SK-N-SH (cell line): ENCODE data around the gene SPATA13. TPM values are rescaled to one million over a fixed set of nuclear protein-coding genes. Genes with fewer than 3 reads are reported as not detected.
A peak's percentile ranks its signal among the peaks of the same experiment; 100 is the strongest.
"Not testable (repeated sequence)": the region's sequence is repeated elsewhere in the genome, so short reads cannot be mapped to it uniquely, and the experiment has no call there.

Source experiments
- CTCF ChIA-PET: fragments of 300-600, 350-600 bp; formaldehyde crosslinking; extraction: SDS; loops from one replicate; lab custom pipeline; 2021; lab: Yijun Ruan, JAX
- POLR2A ChIA-PET: fragments of 350-600 bp; sonication (Branson Sonifier 250); formaldehyde crosslinking; extraction: SDS; loops from one replicate; lab custom pipeline; 2020; ENCODE audit warnings: antibody characterized with exemption, inconsistent platforms; lab: Yijun Ruan, JAX
- DNase-seq: peaks from one replicate; pipeline ENCODE4 v3.0.0; 2012
- H2AFZ ChIP-seq: fragments of 200-600 bp; sonication (generic); 2 replicates; pipeline ENCODE4 v1.8.1; 2016; ENCODE audit warnings: antibody characterized with exemption, mild to moderate bottlenecking, low read depth
- H3F3A ChIP-seq: fragments of 200-600 bp; sonication (generic); replicated peaks from 2 replicates; pipeline ENCODE3; 2016; ENCODE audit warnings: antibody characterized with exemption, mild to moderate bottlenecking; ENCODE audit not compliant: insufficient read depth
- H3K27ac ChIP-seq, 2 experiments: fragments of 200-500 bp in 1 of 2; fragments of 200-600 bp in 1 of 2; sonication (Bioruptor generic) in 1 of 2; sonication (generic), shearing (Covaris generic) in 1 of 2; 2 replicates each; pipeline versions ENCODE4 v1.5.1 to v1.6.1; 2014 to 2016; ENCODE audit warnings: low read depth in 2 of 2, inconsistent platforms in 1 of 2, low read length in 1 of 2, mild to moderate bottlenecking in 1 of 2, mixed read lengths in 1 of 2
- H3K27me3 ChIP-seq: fragments of 200-600 bp; sonication (generic), shearing (Covaris generic); 2 replicates; pipeline ENCODE4 v1.6.1; 2016; ENCODE audit warnings: mixed run types; ENCODE audit not compliant: insufficient read depth
- H3K36me3 ChIP-seq, 2 experiments: fragments of 200-500 bp in 1 of 2; fragments of 200-600 bp in 1 of 2; sonication (Bioruptor generic) in 1 of 2; sonication (generic) in 1 of 2; replicated peaks in 1 of 2; 2 replicates each; pipeline versions ENCODE3 to v1.5.1; 2014 to 2016; ENCODE audit warnings: low read length in 1 of 2, mild to moderate bottlenecking in 1 of 2; ENCODE audit not compliant: insufficient read depth in 2 of 2, control insufficient read depth in 1 of 2
- H3K4me1 ChIP-seq, 2 experiments: fragments of 200-500 bp in 1 of 2; fragments of 200-600 bp in 1 of 2; sonication (Bioruptor generic) in 1 of 2; sonication (generic), shearing (Covaris generic) in 1 of 2; 2 replicates each; pipeline versions ENCODE4 v1.5.1 to v1.6.1; 2014 to 2016; ENCODE audit warnings: low read depth in 1 of 2, low read length in 1 of 2, mixed run types in 1 of 2; ENCODE audit not compliant: insufficient read depth in 2 of 2, control insufficient read depth in 1 of 2
- H3K4me2 ChIP-seq: fragments of 200-600 bp; sonication (generic), shearing (Covaris generic); 2 replicates; pipeline ENCODE4 v1.6.1; 2017; ENCODE audit warnings: mixed run types
- H3K4me3 ChIP-seq, 2 experiments: fragments of 200-500 bp in 1 of 2; fragments of 200-600 bp in 1 of 2; sonication (Bioruptor generic) in 1 of 2; sonication (generic), shearing (Covaris generic) in 1 of 2; 2 replicates each; pipeline versions ENCODE4 v1.5.1 to v1.8.1; 2014 to 2016; ENCODE audit warnings: low read depth in 2 of 2, inconsistent platforms in 1 of 2, low read length in 1 of 2, mild to moderate bottlenecking in 1 of 2, mixed read lengths in 1 of 2, moderate library complexity in 1 of 2
- H3K79me2 ChIP-seq: fragments of 200-600 bp; sonication (generic); 2 replicates; pipeline ENCODE4 v1.8.1; 2017; ENCODE audit warnings: mild to moderate bottlenecking; ENCODE audit not compliant: insufficient read depth
- H3K9ac ChIP-seq: fragments of 200-600 bp; sonication (generic); 2 replicates; pipeline ENCODE4 v1.6.1; 2017; ENCODE audit warnings: mixed run types
- H3K9me2 ChIP-seq: fragments of 200-600 bp; sonication (generic); 2 replicates; pipeline ENCODE4 v1.6.1; 2017; ENCODE audit warnings: mixed run types
- H3K9me3 ChIP-seq: fragments of 200-600 bp; sonication (generic); 2 replicates; pipeline ENCODE4 v1.6.1; 2017; ENCODE audit warnings: mixed run types, mild to moderate bottlenecking, moderate library complexity
- H4K20me1 ChIP-seq: fragments of 200-600 bp; sonication (generic); 2 replicates; pipeline ENCODE4 v1.6.1; 2017; ENCODE audit warnings: mild to moderate bottlenecking, mixed run types; ENCODE audit not compliant: insufficient read depth
- CTCF ChIP-seq: fragments of 200-600 bp; sonication (generic); IDR thresholded peaks from 2 replicates; pipeline ENCODE4 v1.6.1; 2017; ENCODE audit warnings: antibody characterized with exemption, mild to moderate bottlenecking, moderate library complexity
- ELF1 ChIP-seq: IDR thresholded peaks from 2 replicates; pipeline ENCODE4 v1.4.0; 2012
- EP300 ChIP-seq, 2 experiments: IDR thresholded peaks; 2 replicates each; pipeline versions ENCODE4 v1.4.0 to v1.6.1; 2012; ENCODE audit warnings: borderline replicate concordance in 1 of 2, low read depth in 1 of 2, low read length in 1 of 2
- EZH2phosphoT487 ChIP-seq: fragments of 200-600 bp; sonication (generic); IDR thresholded peaks from 2 replicates; pipeline ENCODE4 v1.6.1; 2017; ENCODE audit warnings: low read depth, mixed run types, mild to moderate bottlenecking, antibody characterized with exemption, moderate library complexity, borderline replicate concordance
- FOXJ3 ChIP-seq: sonication (generic); formaldehyde crosslinking; IDR thresholded peaks from 2 replicates; pipeline ENCODE4 v1.5.1; 2020; ENCODE audit warnings: mild to moderate bottlenecking, missing genetic modification reagents
- FOXM1 ChIP-seq: IDR thresholded peaks from 2 replicates; pipeline ENCODE4 v1.4.0; 2012; ENCODE audit warnings: low read depth, mild to moderate bottlenecking
- GABPA ChIP-seq: IDR thresholded peaks from 2 replicates; pipeline ENCODE4 v1.4.0; 2012; ENCODE audit warnings: low read depth, mild to moderate bottlenecking
- GATA2 ChIP-seq: sonication (generic); formaldehyde crosslinking; IDR thresholded peaks from 2 replicates; pipeline ENCODE4 v1.5.0; 2020; ENCODE audit warnings: mild to moderate bottlenecking, missing genetic modification reagents
- JUND ChIP-seq: IDR thresholded peaks from 2 replicates; pipeline ENCODE4 v1.4.0; 2012
- MEF2A ChIP-seq: IDR thresholded peaks from 2 replicates; pipeline ENCODE4 v1.4.0; 2012; ENCODE audit warnings: low read depth, borderline replicate concordance
- NFIC ChIP-seq: IDR thresholded peaks from 2 replicates; pipeline ENCODE4 v1.4.0; 2012; ENCODE audit warnings: borderline replicate concordance
- NRF1 ChIP-seq: IDR thresholded peaks from 2 replicates; pipeline ENCODE4 v1.6.1; 2012; ENCODE audit warnings: low read depth, mild to moderate bottlenecking, low read length
- POLR2AphosphoS5 ChIP-seq: IDR thresholded peaks from 2 replicates; pipeline ENCODE4 v1.6.1; 2012; ENCODE audit warnings: low read depth, low read length
- RAD21 ChIP-seq: IDR thresholded peaks from 2 replicates; pipeline ENCODE4 v1.6.1; 2012; ENCODE audit warnings: mild to moderate bottlenecking, low read length
- RCOR1 ChIP-seq: fragments of 150-350 bp; IDR thresholded peaks from 2 replicates; pipeline ENCODE4 v1.6.1; 2017; ENCODE audit warnings: antibody characterized with exemption, low read length
- RFX5 ChIP-seq: IDR thresholded peaks from 2 replicates; pipeline ENCODE4 v1.6.1; 2012; ENCODE audit warnings: mild to moderate bottlenecking, improper control_type of control experiment, low read length
- SMC3 ChIP-seq: IDR thresholded peaks from 2 replicates; pipeline ENCODE4 v1.6.1; 2012; ENCODE audit warnings: low read depth, low read length, improper control_type of control experiment
- TAF1 ChIP-seq: IDR thresholded peaks from 2 replicates; pipeline ENCODE4 v1.6.1; 2012; ENCODE audit warnings: low read depth, mild to moderate bottlenecking, low read length, moderate library complexity, borderline replicate concordance
- TCF12 ChIP-seq: IDR thresholded peaks from 2 replicates; pipeline ENCODE4 v1.4.0; 2012
- TEAD4 ChIP-seq: IDR thresholded peaks from 2 replicates; pipeline ENCODE4 v1.4.0; 2012; ENCODE audit warnings: mild to moderate bottlenecking, borderline replicate concordance; ENCODE audit not compliant: insufficient read depth
- USF1 ChIP-seq: IDR thresholded peaks from 2 replicates; pipeline ENCODE4 v1.4.0; 2012; ENCODE audit warnings: low read depth, borderline replicate concordance
- YY1 ChIP-seq: IDR thresholded peaks from 2 replicates; pipeline ENCODE4 v1.4.0; 2012; ENCODE audit warnings: low read depth, mild to moderate bottlenecking
- whole genome bisulfite sequencing: methylation state at CpG from one replicate; pipeline ENCODE4 v1.1.6; 2017; ENCODE audit warnings: low lambda C conversion rate; 5-methylcytosine and 5-hydroxymethylcytosine counted together
- polyA plus RNA-seq, 3 experiments: library from polyadenylated mRNA; depleted of rRNA; stranded (reverse); fragments of >200 nt; gene quantifications; 2 replicates each; pipeline ENCODE4 v1.2.3, GENCODE V29; 2012

SPATA13 gene
- polyA plus RNA-seq, 1 of the 3 experiments (the other 2 are of a cell fraction), result 4.3 TPM

GRCh38 chr13:24322470-24322869 is 161.9 kb downstream of the SPATA13 start:
- POLR2A ChIA-PET, H3K36me3 ChIP-seq, H3K9ac ChIP-seq, H3K79me2 ChIP-seq, H4K20me1 ChIP-seq, H3K9me3 ChIP-seq, H3K4me1 ChIP-seq, H3K9me2 ChIP-seq, H3F3A ChIP-seq, H3K4me3 ChIP-seq, H2AFZ ChIP-seq, DNase-seq, H3K27me3 ChIP-seq, H3K4me2 ChIP-seq, H3K27ac ChIP-seq: not testable (repeated sequence)
- CTCF ChIA-PET, result interaction anchor here (0.9 to 1.6 kb wide), 5 partner anchors 9 to 432 kb away, joined by 3 to 5 read pairs (median 4); no protein-coding TSS in a partner anchor
- peak; percentile 43 for TF ChIP-seq RAD21
- TF ChIP-seq CTCF, result peak; percentile 31; the same call in 1 of the 2 replicates
- 59% methylated on average over 2 of the region's 2 CpGs for WGBS

- no peaks in the 10 kb centered on the region for H3K36me3 ChIP-seq
- no peak for DNase-seq
- CTCF ChIA-PET, result interaction anchor here (0.9 to 1.6 kb wide), 3 partner anchors 16 to 404 kb away, joined by 3 to 4 read pairs (median 4); no protein-coding TSS in a partner anchor
Measured at GRCh38 chr13:24323036-24323738, 162.7 kb downstream of the SPATA13 start.

GRCh38 chr13:24323739-24324075 is 163.2 kb downstream of the SPATA13 start:
- H3K9me2 ChIP-seq, result no peaks in the 10 kb centered on the region
- no peak overlapping the region for H3K27ac ChIP-seq
- no peak overlapping the region for H3K4me3 ChIP-seq
- no peaks in the 10 kb centered on the region for H3K9me3 ChIP-seq
- no peak for TF ChIP-seq MEF2A
- TF ChIP-seq NRF1, result no peak
- no peak for TF ChIP-seq ELF1
- TF ChIP-seq FOXJ3 (CRISPR knock-in tag), result no peak
- no peak for TF ChIP-seq TAF1
- TF ChIP-seq RFX5, result no peak
- TF ChIP-seq SMC3, result no peak
- TF ChIP-seq FOXM1, result no peak
- no peak for TF ChIP-seq EZH2phosphoT487
- TF ChIP-seq USF1, result no peak
- TF ChIP-seq GATA2 (CRISPR knock-in tag), result no peak
- no peak for TF ChIP-seq EP300 (IDR thresholded peaks at IDR 0.05; ENCODE audit: borderline replicate concordance in 1 of 2, low read depth in 1 of 2, low read length in 1 of 2)
- TF ChIP-seq RCOR1, result no peak
- no peak for TF ChIP-seq TEAD4
- TF ChIP-seq YY1, result no peak
- no peak for TF ChIP-seq JUND
- no peak for TF ChIP-seq TCF12
- no peaks in the 10 kb centered on the region for H3K36me3 ChIP-seq
- CTCF ChIA-PET, result interaction anchor here (0.9 kb wide), 1 partner anchor 17 kb away, joined by 3 read pairs; no protein-coding TSS in a partner anchor
- no peaks in the 10 kb centered on the region for H3K4me1 ChIP-seq
- no peak for DNase-seq
- WGBS, result 49% methylated on average over 5 of the region's 5 CpGs
- no peaks in the 10 kb centered on the region for H3F3A ChIP-seq
- POLR2A ChIA-PET, result no interaction called here
- no peak overlapping the region for H3K9ac ChIP-seq
- H2AFZ ChIP-seq, result no peak overlapping the region
- H3K79me2 ChIP-seq, result no peaks in the 10 kb centered on the region
- no peaks in the 10 kb centered on the region for H4K20me1 ChIP-seq
- no peaks in the 10 kb centered on the region for H3K27me3 ChIP-seq
- H3K4me2 ChIP-seq, result no peak overlapping the region

More at GRCh38 chr13:24323036-24323738, 162.7 kb downstream of the SPATA13 start:
- no peaks in the 10 kb centered on the region for H3K79me2 ChIP-seq
- POLR2A ChIA-PET, result no interaction called here
- H2AFZ ChIP-seq, result no peak overlapping the region
- H3K4me2 ChIP-seq, result no peak overlapping the region
- H3K4me1 ChIP-seq, result no peaks in the 10 kb centered on the region
- H3K9me3 ChIP-seq, result no peaks in the 10 kb centered on the region
- no peak overlapping the region for H3K27ac ChIP-seq
- WGBS, result 75% methylated on average over 14 of the region's 28 CpGs
- TF ChIP-seq RAD21 (no peak), GABPA (no peak), FOXM1 (no peak), NFIC (no peak), YY1 (no peak), JUND (no peak), RFX5 (no peak), POLR2AphosphoS5 (no peak)
- no peaks in the 10 kb centered on the region for H3F3A ChIP-seq
- no peak overlapping the region for H3K4me3 ChIP-seq
- H3K9ac ChIP-seq, result no peak overlapping the region
- H3K9me2 ChIP-seq, result no peaks in the 10 kb centered on the region
- H4K20me1 ChIP-seq, result no peaks in the 10 kb centered on the region
- no peaks in the 10 kb centered on the region for H3K27me3 ChIP-seq
